ENCODE measurements around the gene FBXO11. TPM values are rescaled to one million over a fixed set of nuclear protein-coding genes. Genes with fewer than 3 reads are reported as not detected.
"Not testable (repeated sequence)": the region's sequence is repeated elsewhere in the genome, so short reads cannot be mapped to it uniquely, and the experiment has no call there.

FBXO11 gene
- total RNA-seq, 4 donors from 2014 or later: 49.5 to 98.0 (median 68.8) TPM

- no peak overlapping the region for H3K27ac ChIP-seq
- WGBS, 2 donors: 80 to 83% methylated on average over 10 of the region's 10 CpGs
- TF ChIP-seq, protein P1, sequence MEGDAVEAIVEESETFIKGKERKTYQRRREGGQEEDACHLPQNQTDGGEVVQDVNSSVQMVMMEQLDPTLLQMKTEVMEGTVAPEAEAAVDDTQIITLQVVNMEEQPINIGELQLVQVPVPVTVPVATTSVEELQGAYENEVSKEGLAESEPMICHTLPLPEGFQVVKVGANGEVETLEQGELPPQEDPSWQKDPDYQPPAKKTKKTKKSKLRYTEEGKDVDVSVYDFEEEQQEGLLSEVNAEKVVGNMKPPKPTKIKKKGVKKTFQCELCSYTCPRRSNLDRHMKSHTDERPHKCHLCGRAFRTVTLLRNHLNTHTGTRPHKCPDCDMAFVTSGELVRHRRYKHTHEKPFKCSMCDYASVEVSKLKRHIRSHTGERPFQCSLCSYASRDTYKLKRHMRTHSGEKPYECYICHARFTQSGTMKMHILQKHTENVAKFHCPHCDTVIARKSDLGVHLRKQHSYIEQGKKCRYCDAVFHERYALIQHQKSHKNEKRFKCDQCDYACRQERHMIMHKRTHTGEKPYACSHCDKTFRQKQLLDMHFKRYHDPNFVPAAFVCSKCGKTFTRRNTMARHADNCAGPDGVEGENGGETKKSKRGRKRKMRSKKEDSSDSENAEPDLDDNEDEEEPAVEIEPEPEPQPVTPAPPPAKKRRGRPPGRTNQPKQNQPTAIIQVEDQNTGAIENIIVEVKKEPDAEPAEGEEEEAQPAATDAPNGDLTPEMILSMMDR (IDR thresholded peaks at IDR 0.05): no peak
- TF ChIP-seq EP300 (IDR thresholded peaks at IDR 0.05) (no peak), POLR2A (IDR thresholded peaks at IDR 0.05) (no peak)
- H3K36me3 ChIP-seq: no peaks in the 10 kb centered on the region
- no peaks in the 10 kb centered on the region for H3K27me3 ChIP-seq
- no peaks in the 10 kb centered on the region for H3K9me3 ChIP-seq
- no peak for DNase-seq (ENCODE audit: low spot score in 2 of 2)
- H3K4me3 ChIP-seq: no peak overlapping the region
- peaks cover 0 to 71% (median 25%) of the 10 kb centered on the region in 4 donors for H3K4me1 ChIP-seq
These were observed 5.4 kb downstream of the FBXO11 start for GRCh38 chr2:47900857-47901256.

DNA sequence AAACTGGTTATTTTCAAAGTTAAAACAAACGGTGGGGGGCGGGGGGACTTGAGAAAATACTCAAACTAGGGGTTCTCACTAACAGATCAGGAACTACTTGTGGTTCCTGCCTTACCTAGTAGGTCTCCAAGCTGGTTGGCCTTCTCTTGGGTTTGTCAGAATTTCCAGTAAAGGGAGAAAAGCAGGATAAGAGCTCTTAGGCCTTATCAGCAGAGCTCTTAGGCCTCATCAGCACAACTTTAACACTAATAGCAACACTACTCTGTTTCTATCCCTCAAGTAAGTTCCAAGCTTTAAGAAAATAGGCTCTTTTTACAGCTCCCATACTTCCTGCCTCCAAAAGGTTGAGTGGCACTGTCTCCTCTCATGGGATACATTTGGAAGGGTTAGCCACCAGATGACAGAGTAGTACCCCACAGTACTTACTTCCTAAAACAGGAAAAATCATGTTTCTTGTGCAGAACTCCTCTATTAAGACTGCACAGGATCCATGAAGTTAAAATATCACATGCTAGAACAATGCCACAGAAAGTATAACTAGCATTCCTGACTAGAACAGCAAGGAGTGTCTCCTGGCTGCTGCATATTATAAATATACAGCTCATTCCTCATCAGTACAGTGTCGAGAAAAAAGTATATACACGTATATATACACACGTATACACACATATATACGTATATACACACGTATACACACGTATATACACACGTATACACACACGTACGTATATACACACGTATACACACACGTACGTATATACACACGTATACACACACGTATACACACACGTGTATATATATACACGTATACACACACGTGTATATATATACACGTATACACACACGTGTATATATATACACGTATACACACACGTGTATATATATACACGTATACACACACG is 6.1 kb downstream of the FBXO11 start:
- peaks cover 0 to 78% (median 27%) of the 10 kb centered on the region in 4 donors for H3K4me1 ChIP-seq
- H3K27ac ChIP-seq: peak overlapping the region in 2 of 4 donors; percentile 5 to 65
- no peak for DNase-seq (ENCODE audit: low spot score in 2 of 2)
- no peak overlapping the region for H3K4me3 ChIP-seq
- no peaks in the 10 kb centered on the region for H3K36me3 ChIP-seq
- H3K9me3 ChIP-seq: no peaks in the 10 kb centered on the region
- 75 to 81% methylated on average over 25 of the region's 25 CpGs for WGBS, 2 donors
- TF ChIP-seq, protein P1 (IDR thresholded peaks at IDR 0.05): no peak
- no peak for TF ChIP-seq POLR2A (IDR thresholded peaks at IDR 0.05)
- TF ChIP-seq EP300 (IDR thresholded peaks at IDR 0.05): no peak
- H3K27me3 ChIP-seq: no peaks in the 10 kb centered on the region

DNA sequence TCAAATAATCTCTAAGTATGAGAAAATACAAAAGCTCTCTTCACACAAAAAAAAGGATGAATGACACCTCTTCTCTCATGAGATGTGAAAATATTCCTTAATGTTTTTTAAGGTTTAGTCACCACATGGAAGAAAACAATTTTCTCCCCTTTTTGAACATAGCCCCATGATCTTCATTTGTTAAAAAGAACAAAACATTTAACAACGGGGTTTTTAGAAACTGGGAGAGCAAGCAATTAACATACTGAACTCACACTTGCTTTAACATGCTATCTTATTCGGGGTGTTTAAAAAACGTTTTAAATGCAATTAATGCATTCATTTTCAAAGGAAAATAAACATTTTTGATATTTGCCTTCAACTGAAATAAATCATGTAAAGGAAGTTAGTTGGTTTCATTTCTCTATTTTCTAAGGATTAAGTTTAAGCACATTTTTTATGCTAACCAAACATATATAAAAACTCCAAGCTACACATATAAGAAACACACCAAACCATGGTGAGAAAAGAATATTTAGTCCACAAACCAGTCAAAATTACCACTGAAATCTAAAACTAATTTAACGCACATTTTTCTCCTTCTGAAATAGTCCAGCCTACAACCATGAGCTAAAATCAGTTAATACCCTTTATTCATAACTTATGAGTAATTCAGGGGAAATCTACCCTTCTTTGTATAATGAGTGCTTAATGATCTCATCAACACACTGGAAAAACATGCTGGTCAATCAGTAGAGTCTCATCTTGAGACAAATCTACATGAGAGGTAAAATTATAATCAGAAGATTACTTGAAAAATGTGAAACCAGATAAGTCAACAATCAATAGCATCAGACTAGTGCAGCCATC is 8.2 kb downstream of the FBXO11 start:
- Histone ChIP-seq H3K4me3 (no peak overlapping the region), H3K36me3 (no peaks in the 10 kb centered on the region), H3K27ac (peak overlapping the region in 1 of 4 donors; percentile 64), H3K27me3 (no peaks in the 10 kb centered on the region), H3K4me1 (peaks cover 0 to 91% (median 37%) of the 10 kb centered on the region in 4 donors), H3K9me3 (no peaks in the 10 kb centered on the region)
- WGBS, 2 donors: 19 to 26% methylated on average over 4 of the region's 4 CpGs
- DNase-seq (ENCODE audit: low spot score in 2 of 2): no peak
- TF ChIP-seq EP300 (IDR thresholded peaks at IDR 0.05): no peak
- TF ChIP-seq, protein P1 (IDR thresholded peaks at IDR 0.05): no peak
- no peak for TF ChIP-seq POLR2A (IDR thresholded peaks at IDR 0.05)

- not testable (repeated sequence) for DNase-seq (ENCODE audit: low spot score in 2 of 2); H3K4me3 ChIP-seq; H3K27me3 ChIP-seq; H3K36me3 ChIP-seq; H3K9me3 ChIP-seq
- peaks cover 0 to 91% (median 39%) of the 10 kb centered on the region in 4 donors for H3K4me1 ChIP-seq
- 83 to 86% methylated on average over 5 of the region's 5 CpGs for WGBS, 2 donors
- peak overlapping the region in 1 of 4 donors; percentile 64 for H3K27ac ChIP-seq
These were observed 9.0 kb downstream of the FBXO11 start for GRCh38 chr2:47897191-47897882.

DNA sequence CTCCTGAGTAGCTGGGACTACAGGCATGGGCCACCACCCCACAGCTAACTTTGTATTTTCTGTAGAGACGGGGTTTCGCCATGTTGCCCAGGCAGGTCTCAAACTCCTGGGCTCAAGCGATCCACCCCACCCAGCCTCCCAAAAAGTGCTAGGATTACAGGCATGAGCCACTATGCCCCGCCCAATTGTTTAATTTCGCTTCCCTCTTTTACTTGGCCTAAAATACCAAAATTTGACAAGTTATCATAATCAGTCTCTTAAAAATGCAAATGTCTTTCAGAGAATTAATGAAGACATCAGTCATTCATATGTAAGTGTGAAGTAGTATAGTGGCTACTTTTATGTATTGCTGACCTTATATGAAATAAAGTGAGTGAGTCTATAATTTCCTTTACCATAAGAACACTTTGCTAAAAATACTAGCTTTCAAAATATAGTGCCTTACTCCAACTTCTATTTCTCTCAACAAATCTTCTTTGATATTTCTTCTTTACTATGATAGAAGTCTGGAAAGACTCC is 9.8 kb downstream of the FBXO11 start:
- H3K4me1 ChIP-seq: peaks cover 0 to 91% (median 40%) of the 10 kb centered on the region in 4 donors
- no peaks in the 10 kb centered on the region for H3K27me3 ChIP-seq
- no peak overlapping the region for H3K4me3 ChIP-seq
- no peaks in the 10 kb centered on the region for H3K36me3 ChIP-seq
- no peaks in the 10 kb centered on the region for H3K9me3 ChIP-seq
- no peak for TF ChIP-seq POLR2A (IDR thresholded peaks at IDR 0.05)
- TF ChIP-seq EP300 (IDR thresholded peaks at IDR 0.05): no peak
- TF ChIP-seq, protein P1 (IDR thresholded peaks at IDR 0.05): no peak
- DNase-seq (ENCODE audit: low spot score in 2 of 2): no peak
- H3K27ac ChIP-seq: peak overlapping the region in 1 of 4 donors; percentile 64
- 83 to 87% methylated on average over 5 of the region's 5 CpGs for whole genome bisulfite sequencing, 2 donors

Data from tibial nerve (tissue), 4 donors.